ENCODE results near the gene TBCE.
"Not testable (repeated sequence)": the region's sequence is repeated elsewhere in the genome, so short reads cannot be mapped to it uniquely, and the experiment has no call there.

TBCE gene

DNA sequence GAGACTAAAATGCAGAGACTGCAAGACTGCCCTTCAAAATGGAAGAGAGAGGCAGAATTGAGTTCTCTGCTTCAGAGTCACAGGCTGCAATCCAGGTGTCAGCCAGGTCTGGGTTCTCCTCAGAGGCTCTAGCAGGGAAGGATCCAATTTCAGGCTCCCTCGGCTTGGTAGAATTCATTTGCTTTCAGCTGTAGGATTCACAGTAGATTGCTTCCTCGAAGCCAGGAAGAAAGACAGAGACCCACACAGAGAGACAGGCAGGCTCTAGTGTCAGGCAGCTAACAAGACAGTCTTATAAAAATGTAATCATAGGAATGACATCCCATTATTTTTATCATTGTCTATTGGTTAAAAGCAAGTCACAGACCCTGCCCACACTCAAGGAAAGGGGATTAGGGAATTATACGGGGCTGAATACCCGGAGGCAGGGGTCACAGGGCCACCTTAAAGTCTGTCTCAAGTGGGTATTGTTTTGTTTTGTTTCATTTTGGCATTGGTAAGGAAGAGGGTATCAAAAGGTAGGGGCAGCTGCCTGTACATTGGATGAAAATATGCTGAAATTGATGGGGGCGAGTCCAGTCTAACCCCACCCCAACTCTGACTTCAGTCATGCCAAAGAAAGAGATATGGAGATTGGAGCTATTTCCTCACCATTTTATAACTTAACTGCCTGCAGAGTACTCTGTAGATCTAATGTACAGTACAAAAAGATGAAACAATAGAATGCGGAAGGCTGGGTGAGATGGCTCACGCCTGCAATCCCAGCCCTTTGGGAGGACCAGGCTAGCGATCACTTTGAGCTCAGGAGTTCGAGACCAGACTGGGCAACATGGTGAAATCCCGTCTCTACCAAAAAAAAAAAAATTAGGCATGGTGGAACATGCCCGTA is 9.5 kb upstream of the TBCE start:
- DNase-seq = no peak

DNA sequence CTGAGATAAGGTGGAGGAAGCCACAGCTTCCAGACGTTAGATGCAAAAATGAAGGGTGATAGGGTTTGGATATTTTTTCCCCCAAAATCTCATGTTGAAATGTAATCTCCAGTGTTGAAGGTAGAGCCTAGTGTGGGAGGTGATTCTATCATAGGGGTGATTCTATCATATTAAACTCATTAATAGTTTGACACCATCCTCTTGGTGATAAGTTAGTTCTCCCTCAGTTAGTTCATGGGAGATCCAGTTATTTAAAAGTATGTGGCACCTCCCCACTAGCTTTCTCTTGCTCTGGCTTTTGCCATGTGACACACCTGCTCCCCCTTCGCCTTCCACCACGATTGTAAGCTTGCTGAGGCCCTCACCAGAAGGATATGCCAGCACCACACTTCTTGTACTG is 8.3 kb upstream of the TBCE start:
- DNase-seq = no peak

GRCh38 chr1:235364189-235364588 is 3.0 kb upstream of the TBCE start:
- not testable (repeated sequence) for DNase-seq

DNA sequence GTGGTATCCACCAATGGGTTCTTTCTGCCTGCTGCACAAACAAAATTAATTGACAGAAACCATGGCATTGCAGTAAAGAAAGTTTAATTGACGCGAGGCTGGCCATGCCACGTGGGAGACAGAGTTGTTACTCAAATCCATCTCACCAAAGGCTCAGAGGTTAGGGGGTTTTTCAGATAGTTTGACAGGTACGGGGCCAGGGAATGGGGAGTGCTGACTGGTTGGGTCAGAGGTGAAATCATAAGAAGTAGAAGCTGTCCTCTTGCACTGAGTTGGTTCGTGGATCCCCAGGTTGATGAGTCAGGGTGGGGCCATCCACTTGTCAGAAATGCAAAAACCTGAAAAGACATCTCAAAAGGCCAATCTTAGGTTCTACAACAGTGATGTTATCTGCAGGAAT is 941 bp upstream of the TBCE start:
- peak; percentile 24 for DNase-seq

- DNase-seq = no peak
These were observed 1.2 kb downstream of the TBCE start for GRCh38 chr1:235368428-235368827.

GRCh38 chr1:235369802-235370201 is 2.6 kb downstream of the TBCE start:
- DNase-seq = no peak

- no peak for DNase-seq
These were observed 8.8 kb downstream of the TBCE start for GRCh38 chr1:235375919-235376605.

DNA sequence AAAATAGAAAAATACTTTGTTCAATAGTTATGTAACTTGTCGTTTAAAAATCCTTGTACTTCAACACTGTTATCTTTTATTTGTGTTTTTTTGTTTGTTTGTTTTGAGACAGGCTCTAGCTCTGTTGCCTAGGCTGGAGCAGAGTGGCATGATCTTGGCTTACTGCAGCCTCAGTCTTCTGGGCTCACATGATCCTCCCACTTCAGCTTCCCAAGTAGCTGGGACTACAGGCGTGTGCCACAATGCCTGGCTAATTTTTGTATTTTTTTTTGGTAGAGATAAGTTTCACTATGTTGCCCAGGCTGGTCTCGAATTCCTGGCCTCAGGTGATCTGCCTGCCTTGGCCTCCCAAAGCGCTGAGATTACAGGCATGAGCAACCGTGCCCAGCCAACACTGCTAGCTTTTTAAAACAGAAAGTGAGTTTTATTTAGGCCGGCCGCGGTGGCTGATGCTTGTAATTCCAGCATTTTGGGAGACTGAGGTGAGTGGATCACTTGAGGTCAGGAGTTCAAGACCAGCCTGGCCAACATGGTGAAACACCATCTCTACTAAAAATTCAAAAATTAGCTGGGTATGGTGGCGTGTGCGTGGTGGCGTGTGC is 11.0 kb downstream of the TBCE start:
- not testable (repeated sequence) for DNase-seq

- not testable (repeated sequence) for DNase-seq
These were observed 14.9 kb downstream of the TBCE start for GRCh38 chr1:235381955-235382739.

DNA sequence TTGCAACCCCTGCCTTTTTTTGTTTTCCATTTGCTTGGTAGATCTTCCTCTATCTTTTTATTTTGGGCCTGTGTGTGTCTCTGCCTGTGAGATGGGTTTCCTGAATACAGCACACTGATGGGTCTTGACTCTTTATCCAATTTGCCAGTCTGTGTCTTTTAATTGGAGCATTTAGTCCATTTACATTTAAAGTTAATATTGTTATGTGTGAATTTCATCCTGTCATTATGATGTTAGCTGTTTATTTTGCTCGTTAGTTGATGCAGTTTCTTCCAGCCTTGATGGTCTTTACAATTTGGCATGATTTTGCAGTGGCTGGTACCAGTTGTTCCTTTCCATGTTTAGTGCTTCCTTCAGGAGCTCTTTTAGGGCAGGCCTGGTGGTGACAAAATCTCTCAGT is 18.4 kb downstream of the TBCE start:
- not testable (repeated sequence) for DNase-seq

DNA sequence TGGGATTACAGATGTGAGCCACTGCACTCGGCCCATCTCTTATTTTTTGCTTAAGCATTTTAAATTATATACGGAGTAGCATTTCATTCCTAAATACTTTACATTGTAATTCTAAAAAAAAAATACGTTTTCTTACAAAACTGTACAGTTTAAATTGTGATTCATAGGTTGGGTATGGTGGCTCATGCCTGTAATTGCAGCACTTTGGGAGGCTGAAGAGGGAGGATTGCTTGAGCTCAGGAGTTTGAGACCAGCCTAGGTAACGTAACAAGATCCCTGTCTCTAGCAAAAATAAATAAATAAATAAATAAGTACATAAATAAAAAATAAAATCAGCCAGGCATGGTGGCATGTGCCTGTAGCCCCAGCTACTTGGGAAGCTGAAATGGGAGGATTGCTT is 24.6 kb downstream of the TBCE start:
- no peak for DNase-seq

GRCh38 chr1:235397733-235398132 is 30.5 kb downstream of the TBCE start:
- no peak for DNase-seq

- DNase-seq = no peak
These were observed 32.4 kb downstream of the TBCE start for GRCh38 chr1:235399661-235400060.

- DNase-seq = no peak
These were observed 34.0 kb downstream of the TBCE start for GRCh38 chr1:235401251-235401650.

DNA sequence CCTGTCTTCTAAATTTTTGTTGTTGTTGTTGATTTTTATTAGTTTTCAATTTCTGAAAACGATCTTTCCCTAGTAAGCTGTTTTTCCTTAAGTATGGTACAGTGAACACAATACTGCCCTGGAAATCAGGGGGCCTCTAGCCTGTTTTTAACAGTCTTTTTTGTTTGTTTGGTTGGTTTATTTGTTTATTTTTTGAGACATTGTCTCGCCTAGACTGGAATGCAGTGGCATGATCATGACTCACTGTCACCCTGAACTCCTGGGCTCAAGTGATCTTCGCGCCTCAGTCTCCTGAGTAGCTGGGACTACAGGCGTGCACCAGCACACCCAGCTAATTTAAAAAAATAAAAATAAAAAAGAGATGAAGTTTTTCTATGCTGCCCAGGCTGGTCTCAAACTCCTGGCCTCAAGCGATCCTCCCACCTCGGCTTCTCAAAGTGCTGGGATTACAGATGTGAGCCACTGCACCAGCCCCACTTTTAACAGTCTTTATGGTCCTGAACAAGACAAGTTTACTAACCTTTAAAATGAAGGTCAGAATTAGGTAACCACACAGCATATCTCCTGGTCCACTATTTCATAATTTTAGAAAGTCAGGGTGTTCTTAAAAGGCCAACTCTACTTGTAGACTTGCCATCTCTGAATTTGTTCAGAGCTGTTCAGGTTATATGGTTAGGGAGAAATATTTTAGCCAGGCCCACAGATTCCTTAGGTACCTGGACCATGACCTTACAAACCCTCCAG is 35.4 kb downstream of the TBCE start:
- no peak for DNase-seq

GRCh38 chr1:235403593-235403992 is 36.4 kb downstream of the TBCE start:
- no peak for DNase-seq

DNA sequence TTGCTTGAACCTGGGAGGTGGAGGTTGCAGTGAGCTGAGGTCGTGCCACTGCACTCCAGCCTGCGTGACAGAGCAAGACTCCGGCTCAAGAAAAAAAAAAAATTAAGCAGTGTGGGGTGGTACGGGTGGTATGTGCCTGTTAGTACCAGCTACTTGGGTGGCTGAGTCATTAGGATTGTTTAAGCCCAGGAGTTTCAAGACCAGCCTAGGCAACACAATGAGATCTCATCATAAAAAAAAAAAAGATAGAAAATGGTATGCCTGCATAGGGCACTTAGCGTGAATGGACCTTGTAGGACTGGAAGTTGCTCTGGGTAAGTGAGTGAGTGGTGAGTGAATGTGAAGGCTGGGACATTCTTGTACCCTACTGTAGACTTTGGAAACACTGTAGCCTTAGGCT is 37.0 kb downstream of the TBCE start:
- no peak for DNase-seq

GRCh38 chr1:235407419-235407818 is 40.2 kb downstream of the TBCE start:
- no peak for DNase-seq

DNA sequence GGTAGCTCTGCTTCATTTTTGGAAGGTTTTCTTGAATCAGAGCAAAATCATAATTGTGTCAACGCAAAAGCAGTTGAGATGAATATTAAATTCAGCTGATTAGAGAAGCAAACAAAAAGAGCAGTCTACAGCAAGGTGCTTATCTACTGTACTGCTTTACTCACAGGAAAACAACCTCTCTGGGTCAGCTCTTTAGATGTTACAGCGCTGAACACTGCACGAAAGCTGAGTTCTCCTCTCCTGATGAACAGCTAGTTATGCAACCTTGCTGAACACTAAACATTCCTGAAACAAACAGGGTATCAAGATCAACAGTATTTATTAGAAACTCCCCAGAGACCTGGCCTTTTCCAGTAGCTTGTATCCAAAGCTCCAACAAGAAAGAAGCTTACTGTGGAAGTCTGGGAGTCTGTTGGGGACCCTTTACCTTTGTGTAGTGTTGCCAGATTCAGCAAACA is 41.3 kb downstream of the TBCE start:
- no peak for DNase-seq

DNA sequence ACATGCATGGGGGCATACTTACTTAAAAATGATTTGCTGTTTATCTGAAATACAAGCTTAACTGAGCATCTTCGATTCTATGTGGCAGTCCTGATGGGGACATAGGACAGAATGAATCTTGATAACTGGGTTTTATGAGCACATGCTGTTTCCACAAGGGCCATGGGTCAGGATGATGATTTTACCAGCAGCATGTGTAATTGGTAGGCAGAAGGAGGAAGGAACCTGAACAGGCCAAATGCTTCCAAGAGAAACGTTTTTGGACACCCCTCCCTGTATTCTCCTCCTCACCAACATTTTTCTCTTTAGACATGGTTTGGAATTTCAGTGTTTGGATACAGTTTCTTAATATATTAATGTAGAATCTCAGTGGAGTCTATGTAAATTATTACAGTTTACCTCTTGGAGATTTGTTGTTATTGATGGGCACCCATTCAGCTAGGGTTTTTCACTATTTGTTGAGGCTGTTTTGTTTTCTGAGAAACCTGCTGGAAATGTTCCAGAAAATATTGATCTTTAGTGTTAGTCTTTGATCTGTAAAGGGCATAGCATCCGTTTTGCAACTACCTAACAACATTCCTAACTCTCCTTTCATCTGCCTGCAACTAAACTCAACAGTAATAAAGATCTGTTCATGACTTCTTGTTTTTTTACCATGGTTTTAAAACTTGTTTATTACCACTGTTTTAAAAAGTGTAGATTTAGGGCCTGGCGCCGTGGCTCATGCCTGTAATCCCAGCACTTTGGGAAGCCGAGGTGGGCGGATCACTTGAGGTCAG is 42.0 kb downstream of the TBCE start:
- no peak for DNase-seq

- DNase-seq = no peak
These were observed 43.2 kb downstream of the TBCE start for GRCh38 chr1:235410467-235410866.

Measured in activated naive CD4-positive, alpha-beta T cell treated with Interleukin-2 at 50 U/mL for 16 hours (primary cell).